Nephron progenitor cell (in vitro differentiated cells): ENCODE results near the gene POLN.
A peak's percentile ranks its signal among the peaks of the same experiment; 100 is the strongest.

Experiments used
- DNase-seq: peaks from one replicate; pipeline ENCODE4 v3.0.0; 2021
- H3K27ac Mint-ChIP-seq: 2 replicates; pipeline ENCODE4 v1.8.0; 2021; ENCODE audit warnings: mild to moderate bottlenecking, moderate library complexity, mixed read lengths
- H3K27me3 Mint-ChIP-seq: 2 replicates; pipeline ENCODE4 v1.8.0; 2021; ENCODE audit warnings: mild to moderate bottlenecking, low read depth, mixed read lengths; ENCODE audit not compliant: poor library complexity
- H3K36me3 Mint-ChIP-seq: 2 replicates; pipeline ENCODE4 v1.8.0; 2021; ENCODE audit warnings: low read depth, mixed read lengths
- H3K4me1 Mint-ChIP-seq: 2 replicates; pipeline ENCODE4 v1.8.0; 2021; ENCODE audit warnings: mixed read lengths
- H3K4me3 Mint-ChIP-seq: 2 replicates; pipeline ENCODE4 v1.8.0; 2021; ENCODE audit warnings: mild to moderate bottlenecking, moderate library complexity, mixed read lengths
- H3K9me3 Mint-ChIP-seq: 2 replicates; pipeline ENCODE4 v1.8.0; 2021; ENCODE audit warnings: mild to moderate bottlenecking, moderate library complexity, mixed read lengths
- TF ChIP-seq, protein P1 (sequence below): fragments of 200-600 bp; sonication (generic); IDR thresholded peaks from 2 replicates; pipeline ENCODE4 v1.5.0; 2021; ENCODE audit warnings: antibody characterized with exemption

The POLN gene

DNA sequence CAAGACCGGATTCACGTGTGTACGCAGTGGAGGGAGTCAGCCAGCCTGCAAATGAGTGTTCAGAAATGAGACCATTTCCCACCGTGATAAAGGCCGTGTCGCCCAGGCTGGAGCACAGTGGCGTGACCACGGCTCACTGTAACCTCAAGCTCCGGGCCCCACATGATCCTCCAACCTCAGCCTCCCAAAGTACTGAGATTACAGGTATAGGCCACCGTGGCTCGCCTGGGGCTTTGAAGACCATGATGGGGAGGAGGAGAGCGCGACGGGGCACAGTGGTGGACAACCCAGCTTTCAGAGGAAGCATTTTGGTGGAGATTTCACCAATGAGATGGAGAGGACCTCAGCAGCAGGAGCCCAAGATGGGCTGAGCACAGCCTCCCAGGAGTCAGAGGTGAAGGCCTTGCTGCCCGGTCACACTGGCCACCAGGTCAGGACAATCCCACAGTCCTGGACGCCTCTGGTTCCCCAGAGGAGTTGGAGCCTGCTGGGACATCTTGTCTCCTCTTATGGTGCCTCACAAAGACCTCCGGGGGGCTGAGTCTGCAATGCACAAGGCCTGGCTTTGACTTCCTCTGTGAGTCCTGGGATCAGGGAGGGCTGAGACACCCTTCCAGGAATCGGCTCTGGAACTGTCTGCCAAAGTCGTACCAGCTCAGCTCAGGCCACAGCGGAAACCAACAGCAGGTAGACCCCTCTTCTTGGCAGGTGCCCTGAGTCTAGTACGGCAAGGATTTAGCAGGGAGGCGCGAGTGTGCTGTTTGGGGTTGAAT, 42.4 kb upstream of the POLN start:
- no peaks in the 10 kb centered on the region for H3K36me3 Mint-ChIP-seq
- H3K9me3 Mint-ChIP-seq: no peaks in the 10 kb centered on the region
- no peak overlapping the region for H3K27ac Mint-ChIP-seq
- DNase-seq: no peak
- no peak overlapping the region for H3K4me3 Mint-ChIP-seq
- H3K27me3 Mint-ChIP-seq: peaks cover 12% of the 10 kb centered on the region
- H3K4me1 Mint-ChIP-seq: peaks cover 40% of the 10 kb centered on the region
- TF ChIP-seq, protein P1, sequence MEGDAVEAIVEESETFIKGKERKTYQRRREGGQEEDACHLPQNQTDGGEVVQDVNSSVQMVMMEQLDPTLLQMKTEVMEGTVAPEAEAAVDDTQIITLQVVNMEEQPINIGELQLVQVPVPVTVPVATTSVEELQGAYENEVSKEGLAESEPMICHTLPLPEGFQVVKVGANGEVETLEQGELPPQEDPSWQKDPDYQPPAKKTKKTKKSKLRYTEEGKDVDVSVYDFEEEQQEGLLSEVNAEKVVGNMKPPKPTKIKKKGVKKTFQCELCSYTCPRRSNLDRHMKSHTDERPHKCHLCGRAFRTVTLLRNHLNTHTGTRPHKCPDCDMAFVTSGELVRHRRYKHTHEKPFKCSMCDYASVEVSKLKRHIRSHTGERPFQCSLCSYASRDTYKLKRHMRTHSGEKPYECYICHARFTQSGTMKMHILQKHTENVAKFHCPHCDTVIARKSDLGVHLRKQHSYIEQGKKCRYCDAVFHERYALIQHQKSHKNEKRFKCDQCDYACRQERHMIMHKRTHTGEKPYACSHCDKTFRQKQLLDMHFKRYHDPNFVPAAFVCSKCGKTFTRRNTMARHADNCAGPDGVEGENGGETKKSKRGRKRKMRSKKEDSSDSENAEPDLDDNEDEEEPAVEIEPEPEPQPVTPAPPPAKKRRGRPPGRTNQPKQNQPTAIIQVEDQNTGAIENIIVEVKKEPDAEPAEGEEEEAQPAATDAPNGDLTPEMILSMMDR: no peak

DNA sequence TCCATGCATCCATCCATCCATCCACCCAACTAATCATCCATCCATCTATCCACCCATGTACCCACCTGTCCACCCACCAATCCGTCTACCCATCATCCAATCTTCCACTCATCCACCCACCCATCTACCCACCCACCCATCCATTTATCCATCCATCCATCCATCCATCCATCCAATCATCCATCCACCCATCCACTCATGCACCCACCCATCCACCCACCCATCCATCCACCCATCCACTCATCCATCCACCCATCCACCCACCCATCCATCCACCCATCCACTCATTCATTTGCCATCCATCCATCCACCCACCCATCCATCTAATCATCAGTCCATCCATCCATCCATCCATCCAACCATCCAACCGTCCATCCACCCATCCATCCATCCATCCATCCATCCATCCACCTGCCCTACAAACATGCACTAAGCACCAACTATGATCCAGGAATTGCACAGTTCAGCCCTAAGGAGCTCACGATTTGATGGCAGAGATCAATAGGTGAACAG, 41.3 kb upstream of the POLN start:
- H3K4me1 Mint-ChIP-seq: peaks cover 40% of the 10 kb centered on the region
- TF ChIP-seq, protein P1: no peak
- no peak overlapping the region for H3K4me3 Mint-ChIP-seq
- no peak for DNase-seq
- H3K36me3 Mint-ChIP-seq: no peaks in the 10 kb centered on the region
- no peak overlapping the region for H3K27ac Mint-ChIP-seq
- peaks cover 18% of the 10 kb centered on the region for H3K27me3 Mint-ChIP-seq
- H3K9me3 Mint-ChIP-seq: no peaks in the 10 kb centered on the region

DNA sequence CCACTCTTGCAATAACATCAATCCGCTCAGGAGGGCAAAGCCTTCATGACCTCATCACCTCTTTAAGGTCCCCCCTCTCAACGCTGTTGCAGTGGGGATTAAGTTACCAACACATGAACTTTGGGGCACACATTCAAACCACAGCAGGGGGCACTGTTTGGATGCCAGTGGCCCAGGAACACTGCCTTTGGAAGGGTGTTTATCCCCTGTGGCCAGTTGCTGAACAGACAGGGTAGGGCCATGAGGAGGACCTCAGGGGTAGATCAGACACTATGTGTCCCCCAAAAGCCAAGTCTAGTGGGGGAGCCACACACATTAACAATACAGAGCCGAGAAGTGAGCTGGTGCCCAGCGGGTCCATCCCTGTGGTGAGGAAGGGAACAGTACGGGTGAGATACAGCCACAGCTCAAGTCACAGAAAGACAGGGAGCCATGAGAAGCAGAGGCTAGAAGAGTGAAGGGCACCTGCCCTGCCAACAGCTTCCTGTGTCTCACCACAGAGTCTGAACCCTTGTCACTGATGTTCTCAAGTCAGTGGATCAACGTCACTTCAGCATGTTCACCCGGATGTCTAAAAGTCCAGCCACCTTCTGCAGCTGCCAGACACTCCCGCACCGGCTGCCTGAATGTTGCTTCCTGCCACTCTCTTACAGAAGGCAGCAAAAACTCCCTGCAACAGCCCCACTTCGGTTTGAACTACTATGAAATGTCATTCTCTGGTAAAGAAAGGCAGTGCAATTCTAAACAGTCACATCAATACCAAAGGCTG, 39.8 kb upstream of the POLN start:
- H3K4me1 Mint-ChIP-seq: peaks cover 27% of the 10 kb centered on the region
- H3K27me3 Mint-ChIP-seq: peaks cover 18% of the 10 kb centered on the region
- H3K36me3 Mint-ChIP-seq: no peaks in the 10 kb centered on the region
- no peak for DNase-seq
- H3K4me3 Mint-ChIP-seq: no peak overlapping the region
- TF ChIP-seq, protein P1: no peak
- no peaks in the 10 kb centered on the region for H3K9me3 Mint-ChIP-seq
- peak overlapping the region; percentile 40 for H3K27ac Mint-ChIP-seq

DNA sequence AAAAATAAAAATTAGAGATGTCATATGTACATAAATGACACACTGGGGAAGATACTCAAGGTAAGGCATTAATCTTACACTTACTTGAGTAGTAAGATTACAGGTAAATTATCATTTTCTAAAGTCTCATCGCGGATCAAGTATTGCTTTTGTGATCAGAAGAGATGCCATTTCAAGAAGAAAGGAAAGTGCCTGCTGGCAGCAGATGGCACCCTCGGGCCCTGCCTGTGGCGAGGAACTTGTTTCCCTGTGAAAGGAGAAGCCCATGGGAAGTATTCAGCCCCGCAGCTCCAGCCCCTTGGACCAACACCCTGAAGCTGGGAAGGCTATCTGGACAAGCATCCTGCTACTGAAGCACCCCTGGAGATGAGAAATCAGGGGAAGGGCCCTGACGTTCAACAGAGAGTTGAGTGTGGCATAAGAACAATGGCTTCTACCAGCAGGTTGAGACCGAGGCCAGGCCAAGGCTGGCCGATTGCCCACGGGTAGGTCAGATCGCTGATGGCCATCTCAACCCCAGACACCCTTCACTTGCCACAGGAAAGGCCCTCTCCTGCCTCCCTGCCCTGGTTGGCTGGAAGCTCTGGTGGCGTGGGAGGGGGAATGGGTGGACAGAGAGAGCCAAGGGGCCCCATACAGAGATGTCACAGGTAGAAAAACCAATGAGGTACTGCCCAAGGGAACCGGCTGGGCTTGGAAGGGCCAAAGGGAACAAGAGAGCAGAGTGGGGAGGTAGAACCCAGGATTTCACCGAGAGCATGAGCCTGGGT, 38.8 kb upstream of the POLN start:
- Mint-ChIP-seq H3K4me1 (peaks cover 17% of the 10 kb centered on the region), H3K9me3 (no peaks in the 10 kb centered on the region), H3K4me3 (no peak overlapping the region), H3K27me3 (peaks cover 16% of the 10 kb centered on the region), H3K36me3 (no peaks in the 10 kb centered on the region), H3K27ac (no peak overlapping the region)
- TF ChIP-seq, protein P1: no peak
- no peak for DNase-seq

DNA sequence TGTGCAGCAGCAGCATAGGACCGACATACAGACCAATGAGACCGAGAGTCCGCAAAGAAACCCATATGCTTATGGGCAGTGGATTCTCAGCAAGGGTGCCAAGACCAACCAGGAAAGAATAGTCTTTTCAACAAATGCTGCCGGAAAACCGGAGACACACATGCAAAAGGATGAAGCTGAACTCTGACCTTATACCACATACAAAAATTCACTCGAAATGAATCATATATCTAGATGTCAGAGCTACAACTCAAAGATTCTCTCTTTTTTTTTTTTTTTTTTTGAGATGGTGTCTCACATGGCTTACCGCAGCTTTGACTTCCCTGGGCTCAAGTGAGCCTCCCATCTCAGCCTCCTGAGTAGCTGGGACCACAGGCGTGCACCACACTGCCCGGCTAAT, 36.0 kb upstream of the POLN start:
- H3K27me3 Mint-ChIP-seq: peaks cover 14% of the 10 kb centered on the region
- H3K4me1 Mint-ChIP-seq: peaks cover 34% of the 10 kb centered on the region
- H3K4me3 Mint-ChIP-seq: no peak overlapping the region
- TF ChIP-seq, protein P1: no peak
- H3K36me3 Mint-ChIP-seq: no peaks in the 10 kb centered on the region
- no peak for DNase-seq
- H3K27ac Mint-ChIP-seq: no peak overlapping the region
- no peaks in the 10 kb centered on the region for H3K9me3 Mint-ChIP-seq
